SU-DHL-6 (cell line): ENCODE measurements around the gene CRHR2.

Experiments
- H2AFZ ChIP-seq: fragments of 200-600 bp; sonication (generic); 2 replicates; pipeline ENCODE4 v1.6.1; 2014; ENCODE audit warnings: low read depth, mild to moderate bottlenecking, moderate library complexity, mixed read lengths, antibody characterized with exemption, low read length; ENCODE audit not compliant: severe bottlenecking
- H3F3A ChIP-seq: fragments of 200-600 bp; shearing (Covaris generic); 2 replicates; pipeline ENCODE4 v1.6.0; 2016; ENCODE audit warnings: antibody characterized with exemption, mild to moderate bottlenecking; ENCODE audit not compliant: insufficient read depth
- H3K27ac ChIP-seq: fragments of 200-600 bp; sonication (generic); 2 replicates; pipeline ENCODE4 v1.5.1; 2016; ENCODE audit warnings: low read depth, mild to moderate bottlenecking, low read length, moderate library complexity, mixed read lengths
- H3K27me3 ChIP-seq: fragments of 200-600 bp; sonication (generic), shearing (Covaris generic); 2 replicates; pipeline ENCODE4 v1.6.0; 2014; ENCODE audit warnings: mild to moderate bottlenecking, low read length
- H3K36me3 ChIP-seq: fragments of 200-600 bp; sonication (generic); 2 replicates; pipeline ENCODE4 v1.6.1; 2014; ENCODE audit warnings: mild to moderate bottlenecking, low read length, mixed read lengths
- H3K4me2 ChIP-seq: fragments of 300-600, 200-600 bp; shearing (Covaris generic), sonication (generic); 2 replicates; pipeline ENCODE4 v1.6.0; 2014; ENCODE audit warnings: low read length, low read depth, mild to moderate bottlenecking; ENCODE audit not compliant: poor library complexity, severe bottlenecking
- H3K4me3 ChIP-seq: fragments of 200-600 bp; sonication (generic); 2 replicates; pipeline ENCODE4 v1.5.1; 2014; ENCODE audit warnings: antibody characterized with exemption, low read length, mild to moderate bottlenecking, mixed read lengths; ENCODE audit not compliant: insufficient read depth, poor library complexity, severe bottlenecking
- H3K79me2 ChIP-seq: fragments of 200-600 bp; sonication (generic); 2 replicates; pipeline ENCODE4 v1.6.1; 2014; ENCODE audit warnings: mild to moderate bottlenecking, low read length, moderate library complexity; ENCODE audit not compliant: insufficient read depth
- H3K9ac ChIP-seq: fragments of 200-600 bp; sonication (generic); 2 replicates; pipeline ENCODE4 v1.7.0; 2014; ENCODE audit warnings: mild to moderate bottlenecking, low read length
- H3K9me2 ChIP-seq: fragments of 200-600 bp; sonication (generic); replicated peaks from 2 replicates; pipeline ENCODE4 v1.6.1; 2014; ENCODE audit warnings: low read length; ENCODE audit not compliant: insufficient read depth
- H3K9me3 ChIP-seq: fragments of 200-600 bp; sonication (generic); 2 replicates; pipeline ENCODE4 v1.6.1; 2014; ENCODE audit warnings: low read length, mixed read lengths; ENCODE audit not compliant: insufficient read depth
- H4K20me1 ChIP-seq: fragments of 200-600 bp; sonication (generic); 2 replicates; pipeline ENCODE4 v1.6.1; 2014; ENCODE audit warnings: low read depth, mild to moderate bottlenecking, antibody characterized with exemption, low read length, moderate library complexity, mixed read lengths
- EZH2phosphoT487 ChIP-seq: fragments of 200-600 bp; sonication (generic), shearing (Covaris generic); conservative IDR thresholded peaks from 2 replicates; pipeline ENCODE4 v1.6.1; 2018; ENCODE audit warnings: mild to moderate bottlenecking, antibody characterized with exemption, low read length, moderate library complexity, mixed read lengths
- TF ChIP-seq, protein P1 (sequence below): fragments of 200-600 bp; sonication (generic); IDR thresholded peaks from one replicate; pipeline ENCODE4 v1.5.1; 2017; ENCODE audit warnings: antibody characterized with exemption, mild to moderate bottlenecking, low read length, moderate library complexity; ENCODE audit not compliant: insufficient read depth, poor library complexity, severe bottlenecking

CRHR2 gene

DNA sequence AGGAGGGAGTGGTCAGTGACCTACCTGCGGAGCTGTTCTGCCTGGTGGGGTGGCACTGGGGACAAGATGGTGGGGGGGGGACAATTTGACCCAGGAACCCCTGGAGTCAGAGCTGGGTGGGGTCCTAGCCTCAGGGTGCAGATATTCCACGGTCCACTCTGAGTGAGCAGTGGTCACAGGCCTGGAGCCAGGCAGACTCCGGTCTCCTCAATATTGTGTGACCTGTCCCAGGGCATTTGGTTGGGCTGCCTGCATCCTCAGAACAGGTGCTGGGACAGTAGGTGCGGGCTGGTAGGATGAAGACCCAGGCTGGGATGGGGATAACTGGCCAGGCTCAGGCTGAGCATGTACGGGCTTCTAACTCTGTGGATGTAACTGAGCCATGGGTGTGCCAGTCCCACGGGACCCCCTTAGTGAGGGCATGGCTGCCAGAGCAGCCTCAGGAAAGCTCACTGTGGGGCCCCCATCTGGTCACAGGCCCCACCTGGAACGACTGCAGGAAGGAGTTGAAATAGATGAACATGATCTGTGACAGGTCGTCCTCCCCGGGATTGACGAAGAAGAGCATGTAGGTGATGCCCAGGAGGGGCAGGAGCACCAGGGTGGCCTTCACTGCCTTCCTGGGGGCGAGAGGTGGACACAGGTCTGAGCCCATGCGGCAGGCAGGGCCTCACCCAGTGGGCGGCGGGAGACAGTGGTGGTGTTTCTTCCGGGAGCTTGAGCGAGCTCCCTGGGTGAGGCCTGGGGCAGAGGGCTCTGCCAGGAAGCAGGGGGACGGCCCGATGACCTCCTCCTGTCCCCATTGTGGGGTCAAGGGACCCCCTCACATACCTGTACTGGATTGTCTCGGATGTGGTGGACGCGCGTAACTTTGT lies 26.9 kb downstream of the CRHR2 start:
- Histone ChIP-seq H3K27me3 (no peaks in the 10 kb centered on the region), H3K79me2 (no peaks in the 10 kb centered on the region), H2AFZ (no peak overlapping the region), H4K20me1 (no peaks in the 10 kb centered on the region), H3K36me3 (no peaks in the 10 kb centered on the region), H3K27ac (no peak overlapping the region), H3F3A (no peaks in the 10 kb centered on the region), H3K4me2 (no peak overlapping the region), H3K9me3 (no peaks in the 10 kb centered on the region), H3K9me2 (no peaks in the 10 kb centered on the region), H3K4me3 (no peak overlapping the region), H3K9ac (no peak overlapping the region)
- TF ChIP-seq, protein P1, sequence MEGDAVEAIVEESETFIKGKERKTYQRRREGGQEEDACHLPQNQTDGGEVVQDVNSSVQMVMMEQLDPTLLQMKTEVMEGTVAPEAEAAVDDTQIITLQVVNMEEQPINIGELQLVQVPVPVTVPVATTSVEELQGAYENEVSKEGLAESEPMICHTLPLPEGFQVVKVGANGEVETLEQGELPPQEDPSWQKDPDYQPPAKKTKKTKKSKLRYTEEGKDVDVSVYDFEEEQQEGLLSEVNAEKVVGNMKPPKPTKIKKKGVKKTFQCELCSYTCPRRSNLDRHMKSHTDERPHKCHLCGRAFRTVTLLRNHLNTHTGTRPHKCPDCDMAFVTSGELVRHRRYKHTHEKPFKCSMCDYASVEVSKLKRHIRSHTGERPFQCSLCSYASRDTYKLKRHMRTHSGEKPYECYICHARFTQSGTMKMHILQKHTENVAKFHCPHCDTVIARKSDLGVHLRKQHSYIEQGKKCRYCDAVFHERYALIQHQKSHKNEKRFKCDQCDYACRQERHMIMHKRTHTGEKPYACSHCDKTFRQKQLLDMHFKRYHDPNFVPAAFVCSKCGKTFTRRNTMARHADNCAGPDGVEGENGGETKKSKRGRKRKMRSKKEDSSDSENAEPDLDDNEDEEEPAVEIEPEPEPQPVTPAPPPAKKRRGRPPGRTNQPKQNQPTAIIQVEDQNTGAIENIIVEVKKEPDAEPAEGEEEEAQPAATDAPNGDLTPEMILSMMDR: no peak
- TF ChIP-seq EZH2phosphoT487: no peak

- Histone ChIP-seq H4K20me1 (no peaks in the 10 kb centered on the region), H3K4me3 (no peak overlapping the region), H3K36me3 (no peaks in the 10 kb centered on the region), H2AFZ (no peak overlapping the region), H3K4me2 (no peak overlapping the region), H3K27ac (no peak overlapping the region), H3K9me3 (no peaks in the 10 kb centered on the region), H3F3A (no peaks in the 10 kb centered on the region), H3K9me2 (no peaks in the 10 kb centered on the region), H3K9ac (no peak overlapping the region), H3K27me3 (no peaks in the 10 kb centered on the region), H3K79me2 (no peaks in the 10 kb centered on the region)
- TF ChIP-seq, protein P1: no peak
- no peak for TF ChIP-seq EZH2phosphoT487
Observed at GRCh38 chr7:30654296-30655090, 27.8 kb downstream of the CRHR2 start.

DNA sequence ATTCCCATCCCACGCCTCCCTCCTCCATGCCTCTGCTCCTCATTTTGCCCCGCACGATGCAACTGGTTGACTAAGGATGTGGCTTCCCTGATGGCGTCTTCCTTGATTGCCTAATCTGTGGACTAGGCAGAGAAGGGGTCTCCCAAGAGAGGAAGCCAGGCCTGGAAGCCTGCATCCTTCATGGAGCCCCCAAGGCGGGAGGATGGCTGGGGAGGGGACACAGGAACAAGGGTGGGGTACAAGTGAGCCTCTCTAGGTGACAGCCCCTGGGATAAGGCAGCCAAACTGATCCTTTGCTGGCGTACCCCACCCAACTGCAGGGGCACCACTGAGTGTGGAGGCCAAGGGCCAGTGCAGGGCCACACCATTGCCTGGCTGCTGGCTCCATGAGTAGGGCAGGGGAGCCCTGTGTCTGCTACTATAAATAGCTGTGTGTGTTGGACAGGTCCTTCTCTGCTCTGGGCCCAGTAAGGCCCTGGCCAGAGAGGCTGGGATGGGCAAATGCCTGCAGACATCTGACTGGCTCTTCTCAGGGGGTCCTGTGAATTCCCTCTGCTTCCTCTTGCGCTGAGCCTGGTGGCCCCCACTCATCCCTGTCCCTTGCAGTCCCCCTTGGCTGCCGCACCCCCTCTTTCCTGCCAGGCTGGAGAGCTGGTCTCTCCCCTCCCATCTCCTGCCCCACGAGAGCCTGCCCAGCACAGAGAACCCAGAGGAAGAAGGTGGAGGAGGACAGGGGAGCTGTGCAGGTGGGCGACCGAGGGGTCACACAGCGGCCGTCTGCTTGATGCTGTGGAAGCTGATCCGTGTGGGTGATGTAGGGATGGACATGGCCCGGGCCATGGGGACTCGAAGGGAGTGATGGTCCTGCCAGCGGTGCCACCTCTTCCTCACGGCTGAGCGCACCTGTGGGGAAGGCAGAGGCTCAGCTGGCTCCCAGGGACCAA lies 29.3 kb downstream of the CRHR2 start:
- no peaks in the 10 kb centered on the region for H3F3A ChIP-seq
- no peaks in the 10 kb centered on the region for H4K20me1 ChIP-seq
- H3K9me2 ChIP-seq: no peaks in the 10 kb centered on the region
- no peak overlapping the region for H3K27ac ChIP-seq
- no peak overlapping the region for H3K9ac ChIP-seq
- H3K36me3 ChIP-seq: no peaks in the 10 kb centered on the region
- no peak overlapping the region for H2AFZ ChIP-seq
- H3K79me2 ChIP-seq: no peaks in the 10 kb centered on the region
- no peaks in the 10 kb centered on the region for H3K27me3 ChIP-seq
- H3K4me2 ChIP-seq: no peak overlapping the region
- TF ChIP-seq, protein P1: no peak
- no peak for TF ChIP-seq EZH2phosphoT487
- H3K4me3 ChIP-seq: no peak overlapping the region
- H3K9me3 ChIP-seq: no peaks in the 10 kb centered on the region
